Effector memory CD4-positive, alpha-beta T cell (primary cell): Measurements from ENCODE around the gene SLC25A39.
A peak's percentile ranks its signal among the peaks of the same experiment; 100 is the strongest.
"Not testable (repeated sequence)": the region's sequence is repeated elsewhere in the genome, so short reads cannot be mapped to it uniquely, and the experiment has no call there.

Experiments
- DNase-seq, 3 donors: peaks; one replicate each; pipeline ENCODE4 v3.0.0-alpha.2; 2020
- H3K27ac ChIP-seq: 2 replicates; pipeline ENCODE4 v1.7.0; 2013; ENCODE audit warnings: mild to moderate bottlenecking, low read length, moderate library complexity; ENCODE audit not compliant: insufficient read depth, poor library complexity, severe bottlenecking
- H3K27me3 ChIP-seq: replicated peaks from 2 replicates; pipeline ENCODE4 v1.7.0; 2013; ENCODE audit warnings: mild to moderate bottlenecking, low read length; ENCODE audit not compliant: insufficient read depth, control insufficient read depth, poor library complexity, severe bottlenecking
- H3K36me3 ChIP-seq: 2 replicates; pipeline ENCODE4 v1.7.0; 2013; ENCODE audit warnings: mild to moderate bottlenecking, low read length, moderate library complexity; ENCODE audit not compliant: control insufficient read depth, insufficient read depth
- H3K4me1 ChIP-seq: 2 replicates; pipeline ENCODE4 v1.7.0; 2013; ENCODE audit warnings: low read length, mild to moderate bottlenecking; ENCODE audit not compliant: control insufficient read depth, insufficient read depth, poor library complexity, severe bottlenecking
- H3K4me3 ChIP-seq: 2 replicates; pipeline ENCODE4 v1.7.0; 2013; ENCODE audit warnings: low read length, low read depth, mild to moderate bottlenecking; ENCODE audit not compliant: insufficient read depth, poor library complexity, severe bottlenecking
- H3K9me3 ChIP-seq: 2 replicates; pipeline ENCODE4 v1.7.0; 2013; ENCODE audit warnings: mild to moderate bottlenecking, low read length, moderate library complexity; ENCODE audit not compliant: control insufficient read depth
- total RNA-seq, 3 donors: gene quantifications; one replicate each; lab custom pipeline; 2026; lab: John Stamatoyannopoulos, UW

The SLC25A39 gene
- 51.5 to 58.5 (median 54.1) reads per million in 3 donors for total RNA-seq

GRCh38 chr17:44324571-44325275, at the start of gene SLC25A39:
TSS of gene SLC25A39 (minus strand) at chr17:44324823. CDS start at chr17:44323562, 1,261 bp downstream.
- Histone ChIP-seq H3K9me3 (no peaks in the 10 kb centered on the region), H3K4me3 (peak within 1 kb of the TSS; percentile 85), H3K36me3 (peaks cover 22% of the 10 kb centered on the region), H3K27me3 (no peaks in the 10 kb centered on the region), H3K27ac (peak within 1 kb of the TSS; percentile 89), H3K4me1 (peaks cover 8% of the 10 kb centered on the region)
- peak; percentile 89 to 90 (median 90) for DNase-seq

GRCh38 chr17:44372036-44372435, 47.4 kb upstream of the SLC25A39 start:
- no peak for DNase-seq
- H3K4me1 ChIP-seq, result no peaks in the 10 kb centered on the region
- H3K27ac ChIP-seq, result no peak overlapping the region
- no peaks in the 10 kb centered on the region for H3K27me3 ChIP-seq
- H3K9me3 ChIP-seq, result no peaks in the 10 kb centered on the region
- H3K36me3 ChIP-seq, result no peaks in the 10 kb centered on the region
- no peak overlapping the region for H3K4me3 ChIP-seq

GRCh38 chr17:44369414-44370023, 44.9 kb upstream of the SLC25A39 start:
- DNase-seq, H3K36me3 ChIP-seq, H3K4me3 ChIP-seq, H3K9me3 ChIP-seq, H3K27ac ChIP-seq, H3K4me1 ChIP-seq, H3K27me3 ChIP-seq: not testable (repeated sequence)

- not testable (repeated sequence) for H3K4me3 ChIP-seq, DNase-seq, H3K9me3 ChIP-seq, H3K27ac ChIP-seq, H3K4me1 ChIP-seq, H3K27me3 ChIP-seq, H3K36me3 ChIP-seq
Observed at GRCh38 chr17:44368391-44369243, 44.0 kb upstream of the SLC25A39 start.

GRCh38 chr17:44367231-44367979, 42.8 kb upstream of the SLC25A39 start:
- Histone ChIP-seq H3K4me3 (no peak overlapping the region), H3K36me3 (no peaks in the 10 kb centered on the region), H3K27me3 (peaks cover 7% of the 10 kb centered on the region), H3K9me3 (no peaks in the 10 kb centered on the region), H3K4me1 (peaks cover 5% of the 10 kb centered on the region), H3K27ac (no peak overlapping the region)
- DNase-seq, result no peak

- not testable (repeated sequence) for H3K27ac ChIP-seq, DNase-seq, H3K4me3 ChIP-seq, H3K9me3 ChIP-seq, H3K4me1 ChIP-seq, H3K36me3 ChIP-seq
- peaks cover 11% of the 10 kb centered on the region for H3K27me3 ChIP-seq
Observed at GRCh38 chr17:44365051-44365450, 40.4 kb upstream of the SLC25A39 start.

- Histone ChIP-seq H3K4me3 (peak within 1 kb of the TSS; percentile 60), H3K27ac (no peak within 1 kb of the TSS), H3K36me3 (no peaks in the 10 kb centered on the region), H3K4me1 (peaks cover 5% of the 10 kb centered on the region), H3K27me3 (peaks cover 11% of the 10 kb centered on the region), H3K9me3 (no peaks in the 10 kb centered on the region)
- DNase-seq, result peak; percentile 36 to 46 (median 39)
Observed at GRCh38 chr17:44363613-44364159, 39.1 kb upstream of the SLC25A39 start, which contains the start of gene FAM171A2. TSS of gene FAM171A2 (minus strand) at chr17:44363853. CDS start at chr17:44363714, 139 bp downstream.

GRCh38 chr17:44362949-44363612, 38.5 kb upstream of the SLC25A39 start:
- no peaks in the 10 kb centered on the region for H3K9me3 ChIP-seq
- peaks cover 11% of the 10 kb centered on the region for H3K27me3 ChIP-seq
- DNase-seq, result no peak
- H3K4me1 ChIP-seq, result peaks cover 5% of the 10 kb centered on the region
- H3K27ac ChIP-seq, result no peak overlapping the region
- H3K4me3 ChIP-seq, result peak overlapping the region; percentile 60
- no peaks in the 10 kb centered on the region for H3K36me3 ChIP-seq

- Histone ChIP-seq H3K27ac (no peak overlapping the region), H3K4me3 (peak overlapping the region; percentile 60), H3K36me3 (no peaks in the 10 kb centered on the region), H3K4me1 (peaks cover 5% of the 10 kb centered on the region), H3K27me3 (peaks cover 11% of the 10 kb centered on the region), H3K9me3 (no peaks in the 10 kb centered on the region)
- no peak for DNase-seq
Observed at GRCh38 chr17:44362459-44362948, 37.9 kb upstream of the SLC25A39 start.
